Endometrial microvascular endothelial cells (primary cell): Measurements from ENCODE around the gene RBFOX2. TPM values are rescaled to one million over a fixed set of nuclear protein-coding genes. Genes with fewer than 3 reads are reported as not detected.
"Not testable (repeated sequence)": the region's sequence is repeated elsewhere in the genome, so short reads cannot be mapped to it uniquely, and the experiment has no call there.

ENCODE experiments used
- in situ Hi-C: cut with HindIII; loops from 2 replicates; pipeline ENCODE4 v1.10.0; 2017; ENCODE audit warnings: low sequenced_read_pairs, low pct_unique_long_range_greater_than_20kb; ENCODE audit errors: inconsistent ontology term
- total RNA-seq: library from RNA; depleted of rRNA; stranded (reverse); fragments of >200 nt; gene quantifications from one replicate; pipeline ENCODE4 v1.2.3, GENCODE V29; 2015; ENCODE audit errors: inconsistent ontology term

The RBFOX2 gene
- total RNA-seq, 1 donor from 2014 or later = 80.5 TPM

DNA sequence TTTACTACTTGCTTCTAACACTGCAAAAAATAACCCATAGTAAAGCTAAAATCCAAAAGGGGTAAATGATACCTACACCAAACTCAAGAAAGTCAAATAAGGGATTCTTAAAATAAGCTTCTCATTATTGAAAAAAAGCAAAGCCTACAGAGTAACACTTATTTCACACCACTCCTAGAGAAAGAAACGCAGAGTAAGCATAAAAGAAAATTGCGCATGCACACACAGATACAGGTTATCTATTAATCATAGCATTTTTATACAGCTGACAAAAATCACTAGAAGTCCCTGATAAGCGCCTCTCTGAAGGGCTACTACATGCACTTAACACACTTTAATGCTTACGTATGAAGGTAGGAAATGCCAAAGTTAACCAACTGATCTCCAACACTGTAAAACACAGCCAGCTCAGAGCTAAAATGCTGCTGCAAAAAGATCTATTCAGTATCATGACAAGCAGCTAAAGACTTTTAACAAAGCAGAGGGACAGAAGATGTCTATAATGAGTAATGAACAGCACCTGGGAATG is 14.0 kb downstream of the RBFOX2 start:
- in situ Hi-C loops = no loop called here

DNA sequence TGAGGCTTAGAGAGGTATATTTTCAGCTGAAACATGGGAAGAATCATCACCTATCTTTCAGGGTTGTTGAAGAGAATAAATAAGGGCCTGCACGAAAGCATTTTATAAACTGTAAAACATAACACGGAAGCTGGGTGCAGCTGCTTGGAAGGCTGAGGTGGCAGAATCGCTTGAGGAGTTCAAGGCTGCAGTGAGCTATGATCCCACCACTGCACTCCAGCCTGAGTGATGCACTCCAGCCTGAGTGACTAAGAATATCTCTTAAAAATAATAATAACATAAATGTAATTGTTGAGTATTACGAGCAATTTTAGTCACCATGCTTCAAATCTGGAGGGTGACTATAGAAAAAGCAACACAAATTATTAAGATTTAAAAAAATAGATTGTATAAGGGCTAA is 16.3 kb downstream of the RBFOX2 start:
- in situ Hi-C loops = no loop called here

DNA sequence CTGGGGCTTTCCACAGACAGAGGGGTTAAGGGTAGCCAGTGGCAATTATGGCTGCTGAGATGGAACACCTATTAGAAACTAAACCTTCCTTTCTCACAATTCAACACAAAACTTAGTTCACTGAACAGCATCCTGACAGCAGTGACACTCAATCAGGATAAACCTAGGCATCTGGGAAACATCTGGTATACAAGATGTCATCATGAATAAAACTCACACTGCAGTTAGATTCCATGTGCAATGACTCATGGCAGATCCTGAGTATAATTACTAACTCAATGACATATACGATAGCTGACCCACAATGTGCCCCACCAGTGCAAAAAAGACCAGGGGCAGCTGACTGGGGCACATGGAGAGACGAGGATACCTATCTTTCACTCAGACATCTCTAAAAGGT is 17.7 kb downstream of the RBFOX2 start:
- in situ Hi-C loops = no loop called here

DNA sequence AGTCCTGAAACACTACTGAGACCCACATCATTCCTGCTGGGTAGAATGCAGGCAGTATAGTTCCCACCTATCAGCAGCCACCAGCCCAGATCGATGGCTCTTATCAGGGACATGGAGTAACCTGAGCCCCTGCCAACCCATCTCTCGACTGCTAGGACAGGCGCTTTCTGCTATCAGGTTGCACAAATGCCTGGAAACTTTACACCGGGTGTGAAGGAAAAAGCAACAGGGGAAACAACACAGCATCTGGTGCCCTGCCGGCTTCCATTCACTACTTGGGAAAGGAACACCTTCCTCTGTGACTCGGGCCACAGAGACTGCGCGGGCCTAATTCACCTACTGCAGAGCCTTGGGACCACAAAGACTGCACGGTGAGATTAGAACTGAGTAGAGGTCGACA is 18.5 kb downstream of the RBFOX2 start:
- in situ Hi-C loops = no loop called here

DNA sequence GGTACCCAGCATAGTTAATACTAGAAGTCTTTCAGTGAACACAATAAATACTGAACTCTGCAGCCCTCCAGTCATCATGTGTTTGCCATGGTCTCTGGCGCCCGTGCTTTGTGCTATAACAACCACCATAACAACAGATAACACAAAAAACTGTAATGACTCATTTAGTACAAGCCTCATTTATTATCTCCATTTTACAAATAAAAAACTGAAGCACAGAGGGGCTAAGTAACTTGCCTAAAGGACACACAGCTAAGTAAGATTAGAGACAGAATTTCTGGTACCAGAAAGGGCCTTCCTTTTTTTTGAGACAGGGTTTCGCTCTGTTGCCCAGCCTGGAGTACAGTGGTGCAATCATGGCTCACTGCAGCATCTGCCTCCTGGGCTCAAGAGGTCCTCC is 19.5 kb downstream of the RBFOX2 start:
- in situ Hi-C loops = no loop called here

DNA sequence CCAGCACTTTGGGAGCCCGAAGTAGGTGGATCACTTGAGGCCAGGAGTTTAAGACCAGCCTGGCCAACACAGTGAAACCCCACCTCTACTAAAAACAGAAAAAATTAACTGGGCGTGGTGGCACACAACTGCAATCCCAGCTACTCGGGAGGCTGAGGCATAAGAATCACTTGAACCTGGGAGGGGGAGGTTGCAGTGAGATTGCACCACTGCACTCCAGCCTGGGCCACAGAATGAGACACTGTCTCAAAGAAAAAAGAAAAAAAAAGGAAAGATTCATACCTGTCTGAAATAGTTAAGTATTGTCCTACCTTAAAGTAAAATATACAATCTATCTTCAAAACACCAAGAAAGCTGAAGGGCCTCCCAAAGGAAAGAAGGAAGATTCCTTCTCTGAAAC is 20.1 kb downstream of the RBFOX2 start:
- in situ Hi-C loops = no loop called here

DNA sequence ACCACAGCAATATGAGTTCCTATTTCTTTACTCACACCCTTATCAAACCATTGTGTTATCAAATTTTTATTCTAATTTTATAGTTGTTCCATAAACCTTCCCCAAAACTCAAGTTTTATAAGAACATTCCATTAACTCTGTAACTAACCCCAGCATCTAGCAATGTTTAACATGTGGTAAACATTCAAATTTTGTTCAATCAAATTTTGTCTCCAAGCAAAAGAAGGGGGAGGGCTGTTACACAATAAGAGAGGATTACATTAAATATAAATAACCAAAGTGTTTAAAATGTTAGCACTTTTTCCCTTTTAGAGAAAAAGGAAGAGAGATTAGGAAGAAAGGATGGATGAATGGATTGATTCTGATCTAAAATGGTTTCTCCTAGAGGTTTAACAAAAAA is 20.5 kb downstream of the RBFOX2 start:
- in situ Hi-C loops = no loop called here

DNA sequence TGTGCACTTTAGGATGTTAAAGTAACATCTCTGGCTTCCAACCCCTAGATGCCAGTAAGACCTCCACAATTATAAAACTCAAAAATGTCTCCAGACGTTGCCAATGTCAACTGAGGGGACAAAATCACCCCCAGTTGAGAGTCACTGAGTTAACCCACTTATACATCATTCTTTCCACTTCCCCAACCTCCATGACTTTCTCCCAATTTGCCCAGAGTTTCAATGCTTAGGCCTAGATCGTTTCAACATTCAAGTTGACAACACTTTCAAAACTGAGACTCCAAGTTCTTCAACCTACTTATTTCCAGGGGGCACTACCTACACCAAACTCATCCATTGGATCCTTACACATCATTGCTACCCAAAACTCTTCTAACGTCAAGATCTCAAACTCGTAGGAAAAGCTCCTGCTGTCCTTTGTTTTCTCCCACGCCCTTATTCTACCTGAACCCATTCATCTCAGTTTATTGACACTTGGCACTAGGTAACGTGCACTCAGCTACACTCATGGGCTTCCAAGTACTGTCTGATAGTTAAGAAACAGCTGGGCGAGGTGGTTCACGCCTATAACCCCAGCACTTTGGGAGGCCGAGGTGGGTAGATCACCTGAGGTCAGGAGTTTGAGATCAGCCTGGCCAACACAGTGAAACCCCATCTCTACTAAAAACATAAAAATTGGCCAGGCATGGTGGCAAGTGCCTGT is 24.5 kb downstream of the RBFOX2 start:
- in situ Hi-C loops = no loop called here

DNA sequence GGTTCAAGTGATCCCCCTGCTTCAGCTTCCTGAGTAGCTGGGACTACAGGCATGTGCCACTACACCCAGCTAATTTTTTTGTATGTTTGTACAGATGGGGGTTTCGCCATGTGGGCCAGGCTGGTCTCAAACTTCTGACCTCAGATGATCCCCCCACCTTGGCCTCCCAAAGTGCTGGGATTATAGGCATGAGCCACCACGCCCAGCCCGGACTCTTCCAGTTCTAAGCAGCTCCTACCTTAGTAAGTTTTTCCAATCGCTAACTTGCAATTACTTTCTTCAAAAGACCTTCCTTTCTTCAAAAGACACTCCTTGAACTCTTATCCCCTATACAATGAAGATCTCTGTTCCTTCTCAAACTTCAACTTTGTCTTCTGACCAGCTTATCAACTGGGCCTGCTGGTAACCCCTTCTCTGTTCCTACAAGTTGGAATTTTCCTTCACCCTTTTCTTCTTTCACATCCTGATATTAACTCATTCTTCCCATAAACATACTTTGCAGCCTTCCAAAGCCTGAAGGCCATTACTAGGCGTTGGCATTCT is 25.8 kb downstream of the RBFOX2 start:
- in situ Hi-C loops = no loop called here

DNA sequence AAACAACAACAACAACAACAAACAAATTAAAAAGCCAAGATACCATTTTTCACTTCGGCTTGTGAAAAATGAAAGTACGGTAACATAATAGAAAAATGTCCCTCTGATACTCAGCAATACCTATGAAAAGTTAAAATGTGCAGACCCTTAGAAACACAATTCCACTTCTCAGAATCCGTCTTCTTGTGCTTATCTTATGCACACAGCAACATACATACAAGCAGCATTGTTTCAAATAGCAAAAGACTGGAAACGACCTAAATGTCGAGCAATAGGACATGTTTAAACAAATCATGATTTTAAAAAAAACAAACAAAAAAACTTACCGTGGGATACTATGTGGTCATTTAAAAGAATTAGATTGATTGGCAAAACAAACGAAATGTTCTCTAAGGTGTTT is 26.5 kb downstream of the RBFOX2 start:
- in situ Hi-C loops = no loop called here

DNA sequence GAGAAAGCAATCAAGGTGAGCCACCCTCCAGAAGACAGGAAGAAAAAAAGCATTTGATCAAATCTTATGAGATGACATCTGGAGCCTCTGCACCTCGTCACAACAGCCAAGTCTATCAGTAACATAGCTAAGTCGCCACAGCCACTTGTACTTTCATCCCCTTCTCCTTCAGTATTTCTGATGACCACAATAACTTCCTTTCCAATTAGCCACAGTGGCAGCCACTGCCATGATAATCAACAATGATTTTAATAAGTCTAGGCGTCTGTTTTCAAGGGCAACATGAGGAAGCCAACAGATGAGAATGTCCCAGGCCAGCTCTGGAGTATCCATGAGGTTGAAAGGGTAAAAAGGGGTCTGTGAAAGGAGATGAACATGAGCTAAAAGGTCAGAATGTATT is 29.9 kb downstream of the RBFOX2 start:
- in situ Hi-C loops = no loop called here

DNA sequence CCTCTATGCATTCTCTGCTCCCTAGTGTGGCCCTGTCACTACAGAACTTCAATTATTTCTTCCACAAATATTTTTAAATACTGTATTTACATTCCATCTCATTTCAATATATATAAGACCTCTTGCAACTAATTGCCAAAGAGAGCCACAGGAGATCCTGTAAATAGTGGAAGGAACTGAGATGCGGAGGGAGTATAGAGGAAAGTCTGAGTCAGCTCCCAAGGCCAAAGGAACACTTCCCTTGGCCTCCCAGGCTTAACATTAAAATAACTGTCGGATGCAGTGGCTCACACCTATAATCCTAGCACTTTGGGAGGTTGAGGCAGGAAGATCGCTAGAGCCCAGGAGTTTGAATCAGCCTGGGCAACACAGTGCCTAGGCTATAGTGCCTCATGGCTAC is 31.2 kb downstream of the RBFOX2 start:
- in situ Hi-C loops = no loop called here

DNA sequence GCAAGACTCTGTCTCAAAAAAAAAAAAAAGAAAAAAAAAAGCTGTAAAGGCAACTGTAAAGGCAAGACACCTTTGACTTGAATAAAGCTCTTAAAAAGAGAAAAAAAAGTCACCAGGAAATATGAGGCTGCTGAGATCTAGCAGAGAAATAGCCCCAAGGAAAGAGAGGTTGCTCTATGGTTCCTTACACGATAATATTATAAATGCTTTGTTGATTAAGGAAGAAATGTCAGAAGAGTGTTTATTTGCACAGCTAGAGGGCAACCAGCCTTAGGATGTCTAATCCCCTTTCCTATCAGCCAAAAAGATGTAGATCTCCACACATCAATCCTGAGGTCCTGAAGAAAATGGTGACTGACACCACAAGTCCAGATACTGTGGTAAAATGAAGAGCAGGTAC is 32.0 kb downstream of the RBFOX2 start:
- in situ Hi-C loops = no loop called here

DNA sequence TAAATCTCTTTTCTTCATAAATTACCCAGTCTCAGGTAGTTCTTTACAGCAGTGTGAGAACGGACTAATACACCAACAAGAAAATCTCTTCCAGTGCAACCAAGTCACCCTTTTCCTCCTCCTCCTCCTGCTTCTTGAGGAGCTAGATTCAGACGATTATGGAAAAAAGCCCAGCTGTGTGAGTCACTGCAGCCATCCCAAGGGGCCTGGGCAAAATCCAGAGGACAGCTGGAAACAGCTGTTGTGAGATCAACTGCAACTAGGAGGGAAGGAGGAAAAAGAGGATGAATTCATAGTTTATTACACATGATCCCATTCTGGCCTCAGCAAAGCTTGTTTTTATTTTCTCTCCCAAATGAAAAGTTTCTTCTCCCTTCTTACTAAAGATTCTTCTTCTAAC is 32.9 kb downstream of the RBFOX2 start:
- in situ Hi-C loops = no loop called here

DNA sequence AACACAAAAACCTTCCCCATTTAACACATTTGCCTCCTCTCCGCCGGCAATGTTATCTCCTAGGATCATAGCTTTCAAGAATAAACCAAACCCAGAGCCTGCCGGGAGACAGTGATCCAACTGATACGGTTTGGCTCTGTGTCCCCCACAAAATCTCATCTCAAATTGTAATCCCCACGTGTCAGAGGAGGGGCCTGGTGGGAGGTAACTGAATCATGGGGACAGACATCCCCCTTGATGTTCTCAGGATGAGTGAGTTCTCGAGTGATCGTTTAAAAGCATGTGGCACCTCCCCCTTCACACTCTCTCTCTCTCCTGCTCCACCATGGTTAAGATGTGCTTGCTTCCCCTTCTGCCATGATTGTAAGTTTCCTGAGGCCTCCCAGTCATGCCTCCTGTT is 33.3 kb downstream of the RBFOX2 start:
- in situ Hi-C loops = no loop called here

DNA sequence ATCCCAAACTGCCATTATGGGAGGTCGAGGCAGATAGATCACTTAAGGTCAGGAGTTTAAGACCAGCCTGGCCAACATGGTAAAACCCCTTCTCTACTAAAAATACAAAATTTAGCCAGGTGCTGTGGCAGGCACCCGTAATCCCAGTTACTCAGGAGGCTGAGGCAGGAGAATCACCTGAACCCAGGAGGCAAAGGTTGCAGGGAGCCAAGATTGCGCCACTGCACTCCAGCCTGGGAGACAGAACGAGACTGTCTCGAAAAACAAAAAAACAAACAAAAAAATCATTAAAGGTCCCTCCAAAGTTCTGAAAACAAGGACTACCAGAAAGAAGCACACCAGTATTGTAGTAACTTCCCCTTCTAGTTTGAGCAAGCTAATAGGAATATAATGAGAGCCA is 34.9 kb downstream of the RBFOX2 start:
- in situ Hi-C loops = not testable (repeated sequence)

DNA sequence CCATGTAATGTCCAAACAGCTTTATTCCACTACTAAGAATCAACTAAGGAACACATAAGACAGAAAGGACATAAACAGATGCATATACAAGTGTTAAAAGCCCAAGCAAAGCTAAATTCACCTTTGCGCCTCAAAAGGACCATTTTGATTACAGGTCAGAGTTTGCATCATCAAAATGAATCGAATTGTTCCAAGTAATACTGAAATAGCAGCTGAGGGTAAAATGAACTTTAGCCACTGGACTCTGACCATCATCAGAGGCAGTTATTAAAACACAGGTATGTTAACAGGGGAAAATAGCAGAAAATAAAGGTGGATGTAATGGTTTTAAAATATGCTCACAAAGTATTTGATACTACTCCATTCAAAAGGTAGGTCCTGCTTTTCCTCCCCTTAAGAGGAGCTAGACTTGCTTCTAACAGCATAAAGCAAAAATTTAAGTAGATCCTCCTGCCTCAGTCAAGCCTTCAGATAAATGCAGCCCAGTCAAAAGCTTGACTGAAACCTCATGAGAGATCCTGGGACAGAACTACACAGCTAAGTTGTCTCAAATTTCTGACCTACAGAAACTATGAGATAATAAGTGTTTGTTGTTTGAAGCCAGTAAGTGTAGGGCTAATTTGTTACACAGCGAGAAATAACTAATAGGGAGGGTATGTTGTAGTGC is 35.4 kb downstream of the RBFOX2 start:
- in situ Hi-C loops = no loop called here

DNA sequence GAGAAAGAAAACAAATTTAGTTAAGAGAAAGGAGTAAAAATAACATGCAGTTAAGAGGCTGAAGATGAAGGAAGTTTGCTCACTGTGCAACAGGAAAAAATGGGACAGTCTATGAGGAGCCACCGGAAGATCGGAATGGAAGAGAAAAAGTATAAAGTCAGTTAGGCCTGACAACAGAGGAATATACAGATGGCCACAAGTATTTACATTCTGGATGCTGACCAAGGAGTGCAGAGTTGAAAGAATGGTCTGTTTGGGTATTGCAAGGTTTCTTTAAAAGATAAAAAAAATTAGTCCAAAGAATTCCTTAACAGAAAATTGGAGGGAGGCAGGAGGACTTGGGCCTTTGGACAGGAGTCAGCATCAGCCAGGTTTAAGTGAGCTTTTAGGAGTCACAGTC is 37.5 kb downstream of the RBFOX2 start:
- in situ Hi-C loops = no loop called here

DNA sequence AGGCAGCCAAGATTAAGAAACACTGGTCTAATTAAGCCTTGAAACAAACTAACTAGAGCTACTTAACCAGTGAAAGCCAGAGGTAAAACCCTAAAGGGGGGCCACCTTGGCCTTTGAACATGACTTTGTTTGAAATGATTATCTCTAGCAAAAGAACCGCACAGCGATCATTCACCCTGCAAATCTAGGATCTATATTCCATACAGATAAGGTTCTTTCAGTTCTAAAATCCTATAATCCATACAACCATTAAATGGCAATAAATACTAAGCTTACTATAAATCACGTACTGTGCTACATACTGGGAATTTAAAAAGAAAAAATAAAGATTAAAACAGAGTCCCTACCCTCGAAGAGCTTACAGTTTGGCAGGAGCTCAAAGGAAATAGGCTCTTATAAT is 40.6 kb downstream of the RBFOX2 start:
- in situ Hi-C loops = no loop called here

DNA sequence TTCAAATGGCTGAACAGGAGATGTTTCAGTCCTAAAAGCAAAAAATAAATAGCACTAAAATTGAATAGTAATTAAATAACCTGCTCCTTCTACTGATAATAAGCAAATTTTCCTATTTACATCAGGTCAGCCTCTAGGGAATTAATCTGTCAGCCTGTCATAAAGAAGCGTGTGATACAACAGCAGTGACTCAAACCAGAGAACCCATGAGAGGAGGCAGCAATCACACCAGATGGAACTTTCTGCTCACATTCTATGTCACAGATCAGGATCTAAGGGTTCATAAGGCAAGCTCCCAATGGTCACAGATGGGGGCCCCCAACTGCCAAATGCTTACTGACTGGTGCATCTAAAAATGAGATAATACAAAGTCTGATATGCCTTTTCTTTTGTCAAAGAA is 41.1 kb downstream of the RBFOX2 start:
- in situ Hi-C loops = no loop called here
